ENCODE results near the gene HSD17B8.

- TF ChIP-seq MAX (IDR thresholded peaks at IDR 0.05) (no peak), EGR1 (IDR thresholded peaks at IDR 0.05) (no peak), CREB1 (IDR thresholded peaks at IDR 0.05; ENCODE audit: low read depth) (no peak), CEBPB (IDR thresholded peaks at IDR 0.05) (no peak), EP300 (IDR thresholded peaks at IDR 0.05; ENCODE audit: borderline replicate concordance) (no peak), NFIC (IDR thresholded peaks at IDR 0.05) (no peak), RAD21 (IDR thresholded peaks at IDR 0.05; ENCODE audit: low read depth) (no peak)
These were observed 8.4 kb downstream of the HSD17B8 start for GRCh38 chr6:33212857-33213165.
